Duodenal mucosa (tissue), 2 donors: ENCODE results near the gene BMP4.

ENCODE experiments used
- H3K27ac ChIP-seq: one replicate; pipeline ENCODE4 v1.7.0; 2013; ENCODE audit warnings: low read depth, low read length
- H3K27me3 ChIP-seq, 2 donors: one replicate each; pipeline ENCODE4 v1.7.0; 2013; ENCODE audit warnings: low read length in 2 of 2, control low read depth in 1 of 2; ENCODE audit not compliant: insufficient read depth in 2 of 2, control insufficient read depth in 1 of 2
- H3K36me3 ChIP-seq, 2 donors: one replicate each; pipeline ENCODE4 v1.7.0; 2013; ENCODE audit warnings: low read length in 2 of 2, control low read depth in 1 of 2; ENCODE audit not compliant: insufficient read depth in 2 of 2, control insufficient read depth in 1 of 2
- H3K4me1 ChIP-seq, 2 donors: one replicate each; pipeline ENCODE4 v1.7.0; 2013; ENCODE audit warnings: low read length in 2 of 2, control low read depth in 1 of 2; ENCODE audit not compliant: insufficient read depth in 2 of 2, control insufficient read depth in 1 of 2
- H3K4me3 ChIP-seq, 2 donors: one replicate each; pipeline ENCODE4 v1.7.0; 2013; ENCODE audit warnings: low read length in 2 of 2, low read depth in 1 of 2
- H3K9ac ChIP-seq, 2 donors: one replicate each; pipeline ENCODE4 v1.7.0; 2013; ENCODE audit warnings: low read length in 2 of 2, low read depth in 1 of 2
- H3K9me3 ChIP-seq, 2 donors: one replicate each; pipeline ENCODE4 v1.7.0; 2013; ENCODE audit warnings: low read length in 2 of 2, control low read depth in 1 of 2; ENCODE audit not compliant: control insufficient read depth in 1 of 2

The BMP4 gene

GRCh38 chr14:53929871-53930715 is 26.5 kb downstream of the BMP4 start:
- Histone ChIP-seq H3K4me3 (no peak overlapping the region), H3K9ac (no peak overlapping the region), H3K4me1 (no peaks in the 10 kb centered on the region), H3K9me3 (no peaks in the 10 kb centered on the region), H3K36me3 (no peaks in the 10 kb centered on the region), H3K27ac (no peak overlapping the region), H3K27me3 (no peaks in the 10 kb centered on the region)

DNA sequence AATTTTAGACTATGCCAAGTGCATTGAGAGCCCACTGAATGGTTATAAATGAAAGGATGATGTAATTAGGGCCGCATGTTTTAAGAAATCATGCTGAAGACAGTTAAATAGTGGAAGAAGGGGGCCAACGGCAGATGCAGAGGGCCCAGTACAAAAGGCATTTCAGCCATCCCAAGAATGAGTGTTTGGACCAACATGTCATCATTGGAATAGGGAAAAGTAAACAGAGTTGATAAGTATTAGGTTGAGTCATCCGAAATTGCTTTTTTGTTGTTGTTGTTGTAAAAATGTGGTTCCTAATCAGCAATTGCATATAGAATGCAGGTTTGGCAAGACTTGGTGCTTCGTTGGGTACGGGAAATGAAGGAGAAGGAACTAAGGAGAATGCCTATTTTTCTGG is 29.5 kb downstream of the BMP4 start:
- H3K27ac ChIP-seq, result no peak overlapping the region

DNA sequence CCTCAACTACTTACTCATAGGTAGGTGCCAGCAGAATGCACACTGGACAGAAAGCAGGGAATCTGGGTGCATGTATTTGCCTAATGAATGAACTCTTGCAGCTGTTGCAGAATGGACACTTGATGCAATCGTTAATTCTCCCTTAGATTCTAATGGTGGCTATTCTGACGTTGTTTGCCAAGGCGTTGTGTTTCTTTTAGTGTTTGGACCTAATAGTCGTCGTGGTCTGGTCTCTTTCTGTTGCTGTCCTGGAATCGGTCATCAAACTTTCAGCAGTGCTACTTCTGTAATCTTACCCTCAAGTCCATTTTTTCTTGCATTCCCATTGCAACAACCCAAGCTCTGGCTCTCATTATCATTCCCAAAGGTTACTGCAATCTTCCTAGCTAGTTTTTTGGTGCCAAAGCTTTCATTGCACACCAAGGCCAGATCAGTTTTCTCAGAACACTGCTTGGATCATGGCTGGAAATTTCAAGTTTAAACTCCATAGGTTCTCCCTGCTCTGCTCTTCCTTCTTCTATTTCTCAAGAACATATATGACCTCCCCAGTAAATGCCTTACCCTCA is 31.3 kb downstream of the BMP4 start:
- H3K9me3 ChIP-seq, result no peaks in the 10 kb centered on the region

More for the DNA sequence above, 29.5 kb downstream of the BMP4 start:
- Histone ChIP-seq H3K4me1 (no peaks in the 10 kb centered on the region), H3K9ac (no peak overlapping the region), H3K36me3 (no peaks in the 10 kb centered on the region), H3K4me3 (no peak overlapping the region), H3K9me3 (no peaks in the 10 kb centered on the region), H3K27me3 (no peaks in the 10 kb centered on the region)

GRCh38 chr14:53924753-53925152 is 31.9 kb downstream of the BMP4 start:
- no peaks in the 10 kb centered on the region for H3K36me3 ChIP-seq
- no peaks in the 10 kb centered on the region for H3K4me1 ChIP-seq
- no peak overlapping the region for H3K9ac ChIP-seq
- H3K4me3 ChIP-seq, result no peak overlapping the region
- no peaks in the 10 kb centered on the region for H3K27me3 ChIP-seq
- H3K9me3 ChIP-seq, result no peaks in the 10 kb centered on the region
- no peak overlapping the region for H3K27ac ChIP-seq

More for the DNA sequence above, 31.3 kb downstream of the BMP4 start:
- Histone ChIP-seq H3K27me3 (no peaks in the 10 kb centered on the region), H3K36me3 (no peaks in the 10 kb centered on the region), H3K27ac (no peak overlapping the region), H3K9ac (no peak overlapping the region), H3K4me3 (no peak overlapping the region), H3K4me1 (no peaks in the 10 kb centered on the region)

DNA sequence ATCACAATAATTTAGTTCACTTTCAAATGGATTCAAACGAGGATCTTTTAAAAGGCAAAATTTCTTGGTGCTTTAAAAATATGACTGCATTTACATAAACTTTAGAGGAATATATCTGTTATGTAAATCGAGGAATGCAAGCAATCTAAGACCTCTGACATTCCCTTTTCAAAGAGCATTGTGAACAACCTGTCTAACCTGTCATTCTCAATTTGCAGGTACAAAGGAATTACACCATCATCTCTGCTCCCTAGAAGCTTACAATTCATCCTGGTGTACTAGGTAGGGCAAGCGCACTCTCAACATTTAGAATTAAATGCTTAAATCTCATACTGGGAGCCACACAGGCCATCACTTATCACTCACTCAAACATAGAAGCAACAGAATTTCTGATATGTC is 35.6 kb downstream of the BMP4 start:
- Histone ChIP-seq H3K36me3 (no peaks in the 10 kb centered on the region), H3K4me3 (no peak overlapping the region), H3K27me3 (no peaks in the 10 kb centered on the region), H3K9me3 (no peaks in the 10 kb centered on the region), H3K27ac (no peak overlapping the region), H3K9ac (no peak overlapping the region), H3K4me1 (no peaks in the 10 kb centered on the region)

DNA sequence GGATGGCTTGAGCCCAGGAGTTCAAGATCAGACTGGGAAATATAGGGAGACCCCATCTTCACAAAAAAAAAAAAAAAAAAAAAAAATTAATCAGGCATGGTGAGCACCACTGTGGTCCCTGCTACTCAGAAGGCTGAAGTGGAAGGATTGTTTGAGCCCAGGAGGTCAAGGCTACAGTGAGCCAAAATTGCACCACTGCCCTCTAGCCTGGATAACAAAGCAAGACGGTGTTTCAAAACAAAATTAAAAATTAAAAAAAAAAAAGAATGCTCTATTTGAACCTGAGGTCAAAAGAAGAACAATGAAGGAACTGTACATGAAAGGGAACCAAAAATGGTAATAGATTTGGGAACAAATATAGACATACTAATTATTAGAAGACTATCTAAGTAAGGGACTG is 40.4 kb downstream of the BMP4 start:
- no peaks in the 10 kb centered on the region for H3K36me3 ChIP-seq
- H3K27ac ChIP-seq, result no peak overlapping the region
- no peaks in the 10 kb centered on the region for H3K27me3 ChIP-seq
- H3K4me3 ChIP-seq, result no peak overlapping the region
- no peak overlapping the region for H3K9ac ChIP-seq
- no peaks in the 10 kb centered on the region for H3K4me1 ChIP-seq
- H3K9me3 ChIP-seq, result no peaks in the 10 kb centered on the region

DNA sequence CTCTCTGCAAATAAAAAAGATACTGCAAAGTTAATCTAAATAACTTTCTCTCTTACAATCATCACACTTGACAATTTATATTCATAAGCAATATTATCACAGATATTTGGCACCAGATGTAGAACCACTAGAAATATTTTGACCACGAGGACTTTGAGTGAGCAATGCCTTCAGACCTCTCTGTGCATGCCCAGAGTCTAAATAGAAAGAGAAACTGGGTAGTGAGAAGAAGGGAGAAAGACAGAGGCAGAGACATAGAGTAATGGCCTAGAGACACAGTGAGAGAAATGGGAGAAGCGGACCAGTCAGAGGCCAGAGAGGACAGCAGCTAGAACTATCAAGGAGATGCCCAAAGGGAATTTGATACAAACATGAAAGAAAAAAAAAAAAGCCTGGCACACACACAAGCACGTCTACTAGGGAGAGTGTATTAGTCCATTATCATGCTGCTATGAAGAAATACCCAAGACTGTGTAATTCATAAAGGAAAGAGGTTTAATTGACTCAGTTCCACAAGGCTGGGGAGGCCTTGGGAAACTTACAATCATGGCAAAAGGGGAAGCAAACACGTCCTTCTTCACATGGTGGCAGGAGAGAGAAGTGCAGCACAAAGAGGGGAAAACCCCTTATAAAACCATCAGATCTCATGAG is 41.1 kb downstream of the BMP4 start:
- H3K27me3 ChIP-seq, result no peaks in the 10 kb centered on the region
- no peaks in the 10 kb centered on the region for H3K36me3 ChIP-seq
- H3K4me1 ChIP-seq, result no peaks in the 10 kb centered on the region
- H3K27ac ChIP-seq, result no peak overlapping the region
- H3K9ac ChIP-seq, result no peak overlapping the region
- no peaks in the 10 kb centered on the region for H3K9me3 ChIP-seq
- H3K4me3 ChIP-seq, result no peak overlapping the region

- H3K27me3 ChIP-seq, result no peaks in the 10 kb centered on the region
- H3K36me3 ChIP-seq, result no peaks in the 10 kb centered on the region
- no peak overlapping the region for H3K4me3 ChIP-seq
- H3K9me3 ChIP-seq, result no peaks in the 10 kb centered on the region
- H3K9ac ChIP-seq, result no peak overlapping the region
- no peaks in the 10 kb centered on the region for H3K4me1 ChIP-seq
- H3K27ac ChIP-seq, result no peak overlapping the region
Observed at GRCh38 chr14:53912021-53912420, 44.6 kb downstream of the BMP4 start.

GRCh38 chr14:53908416-53908815 is 48.2 kb downstream of the BMP4 start:
- no peak overlapping the region for H3K4me3 ChIP-seq
- no peak overlapping the region for H3K9ac ChIP-seq
- peaks cover 0 to 14% of the 10 kb centered on the region in 2 donors for H3K9me3 ChIP-seq
- H3K27me3 ChIP-seq, result no peaks in the 10 kb centered on the region
- no peaks in the 10 kb centered on the region for H3K36me3 ChIP-seq
- H3K4me1 ChIP-seq, result no peaks in the 10 kb centered on the region
- no peak overlapping the region for H3K27ac ChIP-seq

- no peaks in the 10 kb centered on the region for H3K36me3 ChIP-seq
- H3K27ac ChIP-seq, result no peak overlapping the region
- H3K9me3 ChIP-seq, result peaks cover 0 to 14% of the 10 kb centered on the region in 2 donors
- H3K4me1 ChIP-seq, result peaks cover 3 to 9% of the 10 kb centered on the region in 2 donors
- no peak overlapping the region for H3K4me3 ChIP-seq
- H3K9ac ChIP-seq, result no peak overlapping the region
- no peaks in the 10 kb centered on the region for H3K27me3 ChIP-seq
Observed at GRCh38 chr14:53902307-53902706, 54.3 kb downstream of the BMP4 start.
